Keratinocyte (primary cell): ENCODE data around the gene SRGAP2. TPM values are rescaled to one million over a fixed set of nuclear protein-coding genes. Genes with fewer than 3 reads are reported as not detected.
"Not testable (repeated sequence)": the region's sequence is repeated elsewhere in the genome, so short reads cannot be mapped to it uniquely, and the experiment has no call there.

Source experiments
- DNase-seq: peaks from one replicate; pipeline ENCODE4 v3.0.0-alpha.2; 2011; ENCODE audit warnings: low read depth, missing footprints, low spot score
- FAIRE-seq: peaks from 2 replicates; lab custom pipeline; 2011; peaks lifted over from hg19 to GRCh38; lab: Jason Lieb, UNC
- H2AFZ ChIP-seq: 2 replicates; pipeline ENCODE4 v1.6.0; 2012; ENCODE audit warnings: low read length, control low read depth, inconsistent platforms; ENCODE audit not compliant: control insufficient read depth
- H3K27ac ChIP-seq: 2 replicates; pipeline ENCODE4 v1.5.1; 2011; ENCODE audit warnings: low read length; ENCODE audit not compliant: control insufficient read depth, insufficient read depth
- H3K27me3 ChIP-seq: 3 replicates; pipeline ENCODE4 v1.6.0; 2011; ENCODE audit warnings: low read length; ENCODE audit not compliant: control insufficient read depth, insufficient read depth; ENCODE audit errors: extremely low read depth
- H3K36me3 ChIP-seq, 2 experiments: 2 replicates in 1 of 2; 3 replicates in 1 of 2; pipeline ENCODE4 v1.5.1; 2011; ENCODE audit warnings: low read length in 2 of 2, mild to moderate bottlenecking in 1 of 2; ENCODE audit not compliant: control insufficient read depth in 2 of 2, insufficient read depth in 2 of 2; ENCODE audit errors: extremely low read depth in 1 of 2
- H3K4me1 ChIP-seq: 3 replicates; pipeline ENCODE4 v1.5.1; 2011; ENCODE audit warnings: low read length; ENCODE audit not compliant: control insufficient read depth, insufficient read depth; ENCODE audit errors: extremely low read depth
- H3K4me2 ChIP-seq: 3 replicates; pipeline ENCODE4 v1.6.0; 2011; ENCODE audit warnings: low read depth, low read length; ENCODE audit not compliant: control insufficient read depth, insufficient read depth; ENCODE audit errors: extremely low read depth
- H3K4me3 ChIP-seq, 3 experiments: fragments of 200-600 bp in 1 of 3; sonication (generic) in 1 of 3; 2 replicates in 2 of 3; 3 replicates in 1 of 3; pipeline ENCODE4 v1.5.1; 2011 to 2016; ENCODE audit warnings: low read length in 3 of 3, mild to moderate bottlenecking in 3 of 3, control low read depth in 2 of 3, inconsistent platforms in 1 of 3, low read depth in 1 of 3, mixed read lengths in 1 of 3, mixed run types in 1 of 3, moderate library complexity in 1 of 3; ENCODE audit not compliant: control insufficient read depth in 2 of 3, insufficient read depth in 2 of 3; ENCODE audit errors: extremely low read depth in 1 of 3
- H3K79me2 ChIP-seq: 2 replicates; pipeline ENCODE4 v1.6.0; 2012; ENCODE audit warnings: low read length; ENCODE audit not compliant: control insufficient read depth, insufficient read depth
- H3K9ac ChIP-seq: 3 replicates; pipeline ENCODE4 v1.6.0; 2011; ENCODE audit warnings: low read length; ENCODE audit not compliant: control insufficient read depth, insufficient read depth; ENCODE audit errors: extremely low read depth
- H3K9me1 ChIP-seq: 3 replicates; pipeline ENCODE4 v1.6.0; 2011; ENCODE audit warnings: low read length; ENCODE audit not compliant: control insufficient read depth, insufficient read depth; ENCODE audit errors: extremely low read depth
- H3K9me3 ChIP-seq: 2 replicates; pipeline ENCODE4 v1.5.1; 2012; ENCODE audit warnings: low read depth, low read length; ENCODE audit not compliant: control insufficient read depth
- H4K20me1 ChIP-seq: 3 replicates; pipeline ENCODE4 v1.6.0; 2011; ENCODE audit warnings: low read length; ENCODE audit not compliant: control insufficient read depth, insufficient read depth; ENCODE audit errors: extremely low read depth
- dilution Hi-C: fragments of 300-500 bp; cut with MboI; formaldehyde crosslinking; loops from one replicate; pipeline ENCODE4 v1.7.0; 2020; ENCODE audit warnings: low sequenced_read_pairs; ENCODE audit not compliant: extremely low pct_ligation_motif_present
- polyA plus RNA-seq, 5 experiments: library from polyadenylated mRNA; depleted of rRNA in 3 of 5; stranded (reverse) in 3 of 5; stranded (forward) in 1 of 5; unstranded in 1 of 5; fragments of >200 nt; gene quantifications; 1 replicate in 1 of 5; 2 replicates in 3 of 5; 3 replicates in 1 of 5; pipeline versions ENCODE4 v1.2.1 to v1.2.3, GENCODE V29; 2011 to 2012; ENCODE audit warnings: missing spikeins in 2 of 5, low read depth in 1 of 5, low replicate concordance in 1 of 5

Gene SRGAP2
- polyA plus RNA-seq, 1 donor (not counting 4 experiments of a cell fraction or from before 2014, with no cell fraction given) = 12.7 TPM

GRCh38 chr1:206219514-206220331 lies 16.4 kb downstream of the SRGAP2 start:
- FAIRE-seq, H2AFZ ChIP-seq, H3K9me1 ChIP-seq, DNase-seq, H3K27ac ChIP-seq, H4K20me1 ChIP-seq, H3K36me3 ChIP-seq, H3K9me3 ChIP-seq, dilution Hi-C loops, H3K9ac ChIP-seq, H3K4me1 ChIP-seq, H3K79me2 ChIP-seq, H3K4me2 ChIP-seq, H3K27me3 ChIP-seq, H3K4me3 ChIP-seq: not testable (repeated sequence)

- H2AFZ ChIP-seq, dilution Hi-C loops, H3K9ac ChIP-seq, H3K4me2 ChIP-seq, H4K20me1 ChIP-seq, H3K36me3 ChIP-seq, H3K27me3 ChIP-seq, H3K79me2 ChIP-seq, DNase-seq, H3K4me1 ChIP-seq, H3K4me3 ChIP-seq, H3K9me3 ChIP-seq, H3K9me1 ChIP-seq, H3K27ac ChIP-seq, FAIRE-seq: not testable (repeated sequence)
These were observed 17.1 kb downstream of the SRGAP2 start for GRCh38 chr1:206220332-206221000.

GRCh38 chr1:206221585-206221984 lies 18.2 kb downstream of the SRGAP2 start:
- DNase-seq, H3K9me3 ChIP-seq, H3K4me3 ChIP-seq, H3K27me3 ChIP-seq, H3K4me1 ChIP-seq, H3K9ac ChIP-seq, H3K4me2 ChIP-seq, dilution Hi-C loops, H3K9me1 ChIP-seq, H3K36me3 ChIP-seq, FAIRE-seq, H3K79me2 ChIP-seq, H2AFZ ChIP-seq, H3K27ac ChIP-seq, H4K20me1 ChIP-seq: not testable (repeated sequence)

GRCh38 chr1:206224190-206224776 lies 20.9 kb downstream of the SRGAP2 start:
- H3K36me3 ChIP-seq, H4K20me1 ChIP-seq, H3K4me2 ChIP-seq, H3K27me3 ChIP-seq, H3K9ac ChIP-seq, FAIRE-seq, H3K4me3 ChIP-seq, DNase-seq, H3K79me2 ChIP-seq, H3K4me1 ChIP-seq, H3K9me3 ChIP-seq, dilution Hi-C loops, H2AFZ ChIP-seq, H3K9me1 ChIP-seq: not testable (repeated sequence)
- H3K27ac ChIP-seq = peak overlapping the region; percentile 36
